Measurements from ENCODE around the gene CYP39A1.

CYP39A1 gene

DNA sequence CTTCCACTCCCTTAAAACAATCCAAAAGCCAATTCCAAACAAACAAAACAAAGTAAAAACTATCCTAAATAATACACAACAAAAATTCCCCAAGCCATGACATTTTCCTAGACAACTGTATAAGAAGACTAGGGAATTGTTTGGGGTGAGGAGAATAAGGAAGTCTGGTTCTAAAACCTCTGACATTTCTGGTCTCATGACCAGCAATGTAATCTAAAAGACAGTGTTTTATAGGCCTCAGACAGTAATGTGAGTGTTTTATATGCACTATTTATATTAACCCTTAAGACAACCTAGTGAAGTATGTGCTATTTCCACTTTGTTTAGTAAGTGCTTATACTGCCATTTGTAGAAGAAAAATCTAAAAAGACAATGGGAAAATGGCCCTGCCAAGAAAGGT is 148.4 kb downstream of the CYP39A1 start:
- Histone ChIP-seq H3K4me3 (ENCODE audit: low read length) (no peak overlapping the region), H3K36me3 (ENCODE audit: control insufficient read depth, insufficient read depth, low read length) (no peaks in the 10 kb centered on the region), H3K4me1 (ENCODE audit: control insufficient read depth, insufficient read depth, low read length) (peaks cover 16% of the 10 kb centered on the region), H3K9ac (ENCODE audit: low read length) (no peak overlapping the region), H3K9me3 (ENCODE audit: control insufficient read depth, low read length) (no peaks in the 10 kb centered on the region), H3K27me3 (ENCODE audit: control insufficient read depth, insufficient read depth, low read length) (no peaks in the 10 kb centered on the region)

- Histone ChIP-seq H3K9ac (ENCODE audit: low read length) (no peak overlapping the region), H3K36me3 (ENCODE audit: control insufficient read depth, insufficient read depth, low read length) (no peaks in the 10 kb centered on the region), H3K9me3 (ENCODE audit: control insufficient read depth, low read length) (no peaks in the 10 kb centered on the region), H3K4me1 (ENCODE audit: control insufficient read depth, insufficient read depth, low read length) (peaks cover 1% of the 10 kb centered on the region), H3K27me3 (ENCODE audit: control insufficient read depth, insufficient read depth, low read length) (no peaks in the 10 kb centered on the region), H3K4me3 (ENCODE audit: low read length) (no peak overlapping the region)
These were observed 150.0 kb downstream of the CYP39A1 start for GRCh38 chr6:46502486-46503119.

DNA sequence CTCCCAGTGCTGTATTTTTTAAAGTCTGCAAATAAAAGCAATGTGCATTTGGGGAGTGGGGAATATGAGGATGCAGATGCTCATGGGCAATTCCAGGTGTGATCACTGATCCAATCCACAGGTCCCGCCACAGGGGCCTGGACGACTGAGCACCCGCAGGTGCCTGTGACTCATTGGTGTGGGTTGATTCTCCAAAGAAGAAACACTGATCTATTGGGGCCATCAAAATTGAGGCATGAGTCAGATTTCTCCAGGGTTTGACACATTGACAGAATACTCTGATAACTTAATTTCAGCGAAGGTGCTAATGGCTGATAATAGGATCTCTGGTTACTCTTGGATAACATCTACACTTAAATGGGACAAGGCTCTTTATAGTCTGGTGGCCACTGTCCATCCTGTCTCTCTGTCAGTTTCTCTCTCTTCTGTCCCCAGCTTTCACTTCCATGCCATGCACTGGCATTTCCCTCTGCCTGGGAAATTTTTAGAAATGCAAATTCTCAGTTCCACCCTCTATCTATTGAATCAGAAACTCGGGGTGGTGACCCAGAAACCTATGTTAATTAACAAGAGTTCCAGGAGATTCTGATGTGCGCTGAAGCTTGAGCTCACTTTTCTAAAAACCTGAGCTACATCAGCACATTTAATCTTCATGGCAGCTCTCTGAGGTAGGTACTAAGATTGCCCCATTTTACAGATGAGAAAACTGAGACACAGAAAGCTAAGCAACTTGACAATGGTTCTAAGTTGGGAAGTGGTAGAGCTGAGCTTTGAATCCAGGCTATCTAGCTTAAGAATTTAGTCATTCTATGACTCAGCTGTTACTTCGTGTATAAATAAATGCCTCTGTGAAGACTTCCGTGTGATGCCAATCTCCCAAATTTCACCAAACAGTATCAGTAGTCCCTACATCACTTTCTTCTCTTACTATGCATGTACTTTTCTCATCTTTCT is 151.2 kb downstream of the CYP39A1 start:
- no peak overlapping the region for H3K4me3 ChIP-seq (ENCODE audit: low read length)
- no peaks in the 10 kb centered on the region for H3K36me3 ChIP-seq (ENCODE audit: control insufficient read depth, insufficient read depth, low read length)
- H3K9me3 ChIP-seq (ENCODE audit: control insufficient read depth, low read length), result no peaks in the 10 kb centered on the region
- no peaks in the 10 kb centered on the region for H3K4me1 ChIP-seq (ENCODE audit: control insufficient read depth, insufficient read depth, low read length)
- H3K9ac ChIP-seq (ENCODE audit: low read length), result no peak overlapping the region
- no peaks in the 10 kb centered on the region for H3K27me3 ChIP-seq (ENCODE audit: control insufficient read depth, insufficient read depth, low read length)

DNA sequence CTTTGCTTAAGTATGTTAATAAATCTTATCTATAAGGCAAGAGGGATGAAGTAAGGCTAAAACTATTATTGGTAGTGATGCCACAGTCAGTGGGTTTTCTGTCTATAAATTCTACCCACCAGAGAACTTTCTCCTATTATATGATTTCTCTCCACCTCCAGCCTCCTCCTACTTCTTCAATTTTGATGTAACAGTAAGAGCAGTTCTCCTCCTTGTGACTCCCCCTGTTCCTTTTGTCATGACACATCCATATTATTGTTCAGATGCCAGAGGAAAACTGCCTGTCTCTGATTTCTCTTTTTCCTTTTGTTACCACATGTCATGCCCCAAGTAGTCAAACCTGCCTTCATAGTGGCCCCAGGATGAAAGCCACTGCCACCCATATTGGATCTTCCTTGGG is 152.2 kb downstream of the CYP39A1 start:
- no peaks in the 10 kb centered on the region for H3K36me3 ChIP-seq (ENCODE audit: control insufficient read depth, insufficient read depth, low read length)
- H3K9me3 ChIP-seq (ENCODE audit: control insufficient read depth, low read length), result no peaks in the 10 kb centered on the region
- no peak overlapping the region for H3K9ac ChIP-seq (ENCODE audit: low read length)
- no peak overlapping the region for H3K4me3 ChIP-seq (ENCODE audit: low read length)
- H3K27me3 ChIP-seq (ENCODE audit: control insufficient read depth, insufficient read depth, low read length), result no peaks in the 10 kb centered on the region
- H3K4me1 ChIP-seq (ENCODE audit: control insufficient read depth, insufficient read depth, low read length), result no peaks in the 10 kb centered on the region

Data from mucosa of stomach (tissue), 1 donor.